H1 (cell line): ENCODE measurements around the gene LGI4. TPM values are rescaled to one million over a fixed set of nuclear protein-coding genes. Genes with fewer than 3 reads are reported as not detected.
A peak's percentile ranks its signal among the peaks of the same experiment; 100 is the strongest.

ENCODE experiments used
- CTCF ChIA-PET: fragments of 300-600 bp; sonication (Branson Sonifier 250); formaldehyde crosslinking; loops from one replicate; lab custom pipeline; 2021; ENCODE audit not compliant: partially characterized antibody; lab: Charles Lee
- POLR2A ChIA-PET: fragments of 300-600 bp; sonication (Branson Sonifier 250); formaldehyde crosslinking; loops from one replicate; lab custom pipeline; 2021; ENCODE audit warnings: inconsistent platforms; ENCODE audit not compliant: partially characterized antibody; lab: Charles Lee
- DNase-seq, 2 experiments: peaks; one replicate each; pipeline versions ENCODE4 v3.0.0 to v3.0.0-alpha.2; 2010 to 2022; ENCODE audit warnings: low spot score in 2 of 2, low read depth in 1 of 2, mixed read lengths in 1 of 2
- FAIRE-seq: peaks from 2 replicates; lab custom pipeline; 2011; peaks lifted over from hg19 to GRCh38; lab: Jason Lieb, UNC
- H2AFZ ChIP-seq: 2 replicates; pipeline ENCODE4 v1.8.1; 2012; ENCODE audit warnings: low read length, inconsistent platforms
- H2AK5ac ChIP-seq: 2 replicates; pipeline ENCODE4 v1.6.1; 2013; ENCODE audit warnings: low read depth, low read length
- H2BK120ac ChIP-seq: replicated peaks from 2 replicates; pipeline ENCODE3; 2013; ENCODE audit warnings: low read depth, low read length, inconsistent platforms
- H2BK12ac ChIP-seq: 2 replicates; pipeline ENCODE4 v1.6.1; 2013; ENCODE audit warnings: low read depth, low read length
- H2BK15ac ChIP-seq: 2 replicates; pipeline ENCODE4 v1.6.1; 2013; ENCODE audit warnings: low read length
- H2BK20ac ChIP-seq: 2 replicates; pipeline ENCODE4 v1.6.1; 2013; ENCODE audit warnings: low read length
- H2BK5ac ChIP-seq: 2 replicates; pipeline ENCODE4 v1.6.1; 2013; ENCODE audit warnings: low read depth, low read length
- H3K14ac ChIP-seq: 2 replicates; pipeline ENCODE4 v1.6.1; 2013; ENCODE audit warnings: inconsistent platforms; ENCODE audit not compliant: insufficient read length
- H3K18ac ChIP-seq: 2 replicates; pipeline ENCODE4 v1.6.1; 2013; ENCODE audit warnings: low read length; ENCODE audit errors: extremely low read depth
- H3K23ac ChIP-seq: 2 replicates; pipeline ENCODE4 v1.6.1; 2013; ENCODE audit warnings: inconsistent platforms; ENCODE audit not compliant: insufficient read length
- H3K23me2 ChIP-seq: 2 replicates; pipeline ENCODE4 v1.6.1; 2013; ENCODE audit warnings: low read depth, low read length
- H3K27ac ChIP-seq: 2 replicates; pipeline ENCODE4 v1.6.1; 2011; ENCODE audit warnings: low read depth, low read length, inconsistent platforms
- H3K27me3 ChIP-seq, 4 experiments: replicated peaks in 1 of 4; 1 replicate in 1 of 4; 2 replicates in 3 of 4; pipeline versions ENCODE4 v1.6.1 to v1.8.1; 2011 to 2013; ENCODE audit warnings: low read length in 3 of 4, mild to moderate bottlenecking in 3 of 4, inconsistent platforms in 2 of 4, mixed read lengths in 2 of 4, moderate library complexity in 1 of 4; ENCODE audit not compliant: control insufficient read depth in 3 of 4, insufficient read depth in 3 of 4; ENCODE audit errors: extremely low read depth in 1 of 4
- H3K36me3 ChIP-seq, 4 experiments: 2 replicates each; pipeline versions ENCODE4 v1.6.1 to v1.8.1; 2011 to 2013; ENCODE audit warnings: mild to moderate bottlenecking in 4 of 4, low read length in 3 of 4, moderate library complexity in 2 of 4, control low read depth in 1 of 4, inconsistent platforms in 1 of 4; ENCODE audit not compliant: insufficient read depth in 4 of 4, control insufficient read depth in 2 of 4
- H3K4ac ChIP-seq: replicated peaks from 2 replicates; pipeline ENCODE3; 2013; ENCODE audit warnings: low read length, low read depth, mixed read lengths, inconsistent platforms; ENCODE audit not compliant: insufficient read length
- H3K4me1 ChIP-seq, 4 experiments: replicated peaks in 1 of 4; 1 replicate in 1 of 4; 2 replicates in 3 of 4; pipeline versions ENCODE4 v1.6.1 to v1.8.1; 2011 to 2013; ENCODE audit warnings: low read length in 3 of 4, inconsistent platforms in 2 of 4, mixed read lengths in 1 of 4; ENCODE audit not compliant: insufficient read depth in 4 of 4, control insufficient read depth in 3 of 4
- H3K4me2 ChIP-seq, 2 experiments: 2 replicates each; pipeline versions ENCODE4 v1.6.1 to v1.8.1; 2011 to 2013; ENCODE audit warnings: low read depth in 2 of 2, low read length in 2 of 2, control low read depth in 1 of 2, inconsistent platforms in 1 of 2, mild to moderate bottlenecking in 1 of 2; ENCODE audit not compliant: insufficient read depth in 1 of 2
- H3K4me3 ChIP-seq, 4 experiments: fragments of 200-600, 300-600 bp in 1 of 4; sonication (generic), shearing (Covaris generic), sonication (Bioruptor Twin) in 1 of 4; 2 replicates each; pipeline versions ENCODE4 v1.5.1 to v1.8.1; 2011 to 2016; ENCODE audit warnings: low read length in 4 of 4, low read depth in 3 of 4, control low read depth in 2 of 4, inconsistent platforms in 2 of 4, mild to moderate bottlenecking in 2 of 4, mixed read lengths in 1 of 4, moderate library complexity in 1 of 4; ENCODE audit not compliant: insufficient read depth in 2 of 4; ENCODE audit errors: extremely low read depth in 1 of 4
- H3K56ac ChIP-seq: replicated peaks from 2 replicates; pipeline ENCODE3; 2013; ENCODE audit warnings: low read depth, mild to moderate bottlenecking, mixed read lengths, low read length, inconsistent platforms; ENCODE audit not compliant: insufficient read length
- H3K79me1 ChIP-seq: 2 replicates; pipeline ENCODE4 v1.6.1; 2013; ENCODE audit warnings: low read depth, low read length, control low read depth
- H3K79me2 ChIP-seq, 2 experiments: 2 replicates each; pipeline versions ENCODE4 v1.6.1 to v1.8.1; 2012 to 2013; ENCODE audit warnings: low read length in 2 of 2, mild to moderate bottlenecking in 2 of 2, inconsistent platforms in 1 of 2; ENCODE audit not compliant: insufficient read depth in 2 of 2, control insufficient read depth in 1 of 2
- H3K9ac ChIP-seq, 4 experiments: replicated peaks in 1 of 4; 1 replicate in 1 of 4; 2 replicates in 3 of 4; pipeline versions ENCODE4 v1.6.1 to v1.8.1; 2011 to 2013; ENCODE audit warnings: low read depth in 3 of 4, low read length in 3 of 4, control low read depth in 2 of 4, mild to moderate bottlenecking in 2 of 4, moderate library complexity in 2 of 4, inconsistent platforms in 1 of 4; ENCODE audit errors: extremely low read depth in 1 of 4
- H3K9me3 ChIP-seq, 2 experiments: 2 replicates each; pipeline versions ENCODE4 v1.6.1 to v1.8.1; 2012 to 2013; ENCODE audit warnings: mild to moderate bottlenecking in 2 of 2, moderate library complexity in 2 of 2, control low read depth in 1 of 2, inconsistent platforms in 1 of 2, low read depth in 1 of 2, low read length in 1 of 2, mixed read lengths in 1 of 2; ENCODE audit not compliant: insufficient read depth in 2 of 2
- H4K20me1 ChIP-seq, 2 experiments: replicated peaks in 1 of 2; 2 replicates each; pipeline versions ENCODE3 to v1.8.1; 2011 to 2013; ENCODE audit warnings: inconsistent platforms in 2 of 2, low read length in 2 of 2, mild to moderate bottlenecking in 1 of 2; ENCODE audit not compliant: insufficient read depth in 2 of 2, control insufficient read depth in 1 of 2
- H4K5ac ChIP-seq: 2 replicates; pipeline ENCODE4 v1.6.1; 2013; ENCODE audit warnings: low read length, low read depth, mixed read lengths, inconsistent platforms; ENCODE audit not compliant: insufficient read length
- H4K8ac ChIP-seq: 2 replicates; pipeline ENCODE4 v1.8.0; 2013; ENCODE audit warnings: mild to moderate bottlenecking, moderate library complexity, low read length, inconsistent platforms; ENCODE audit not compliant: insufficient read depth; ENCODE audit errors: extremely low read depth
- H4K91ac ChIP-seq: replicated peaks from 2 replicates; pipeline ENCODE3; 2013; ENCODE audit warnings: low read length, mixed read lengths, inconsistent platforms; ENCODE audit not compliant: insufficient read length
- ATF2 ChIP-seq: IDR thresholded peaks from 2 replicates; pipeline ENCODE4 v1.6.1; 2012; ENCODE audit warnings: low read length, inconsistent platforms
- BACH1 ChIP-seq: IDR thresholded peaks from 2 replicates; pipeline ENCODE4 v1.6.1; 2012; ENCODE audit warnings: low read length, improper control_type of control experiment
- CBX5 ChIP-seq: fragments of 300-800, 300-1000 bp; sonication (generic); IDR thresholded peaks from 2 replicates; pipeline ENCODE4 v1.7.1; 2016; ENCODE audit warnings: antibody characterized with exemption, low read length, low read depth
- CEBPB ChIP-seq: IDR thresholded peaks from 2 replicates; pipeline ENCODE4 v1.6.1; 2012; ENCODE audit warnings: low read depth, low read length
- EGR1 ChIP-seq: IDR thresholded peaks from 2 replicates; pipeline ENCODE4 v1.6.1; 2011; ENCODE audit warnings: low read depth, low read length, borderline replicate concordance
- HDAC6 ChIP-seq: IDR thresholded peaks from one replicate; pipeline ENCODE4 v1.7.1; 2012; ENCODE audit warnings: low read depth, mild to moderate bottlenecking, inconsistent platforms, low read length, moderate library complexity
- KDM4A ChIP-seq: IDR thresholded peaks from one replicate; pipeline ENCODE4 v1.7.1; 2012; ENCODE audit warnings: low read depth, mild to moderate bottlenecking, moderate library complexity, low read length, inconsistent platforms; ENCODE audit not compliant: severe bottlenecking
- RNF2 ChIP-seq: fragments of 200-900, 300-1000 bp; sonication (generic); IDR thresholded peaks from 2 replicates; pipeline ENCODE4 v1.7.1; 2016; ENCODE audit warnings: borderline replicate concordance, low read depth, mild to moderate bottlenecking, antibody characterized with exemption, low read length; ENCODE audit not compliant: poor library complexity, severe bottlenecking; ENCODE audit errors: missing control alignments
- SAP30 ChIP-seq: fragments of 300-600 bp; sonication (generic); IDR thresholded peaks from 2 replicates; pipeline ENCODE4 v1.7.1; 2012; ENCODE audit warnings: low read length, moderate library complexity, mild to moderate bottlenecking, inconsistent platforms; ENCODE audit not compliant: insufficient read depth, insufficient replicate concordance
- SUZ12 ChIP-seq: fragments of 200-600 bp; sonication (generic); IDR thresholded peaks from 2 replicates; pipeline ENCODE4 v1.6.1; 2012; ENCODE audit warnings: mild to moderate bottlenecking, inconsistent platforms, low read length, moderate library complexity, mixed read lengths
- TCF12 ChIP-seq: IDR thresholded peaks from 2 replicates; pipeline ENCODE4 v1.6.1; 2011; ENCODE audit warnings: low read depth, mild to moderate bottlenecking, low read length
- WGBS, 2 experiments: shearing (Covaris generic) in 1 of 2; methylation state at CpG; one replicate each; pipeline versions ENCODE4 v1.1.6 to v1.1.7; 2013 to 2015; ENCODE audit warnings: low lambda C conversion rate in 2 of 2, mixed read lengths in 2 of 2, inconsistent platforms in 1 of 2, low coverage in 1 of 2, missing lambda C conversion rate in 1 of 2; ENCODE audit not compliant: insufficient replicate concordance in 2 of 2, insufficient coverage in 1 of 2, insufficient read length in 1 of 2; ENCODE audit errors: extremely low coverage in 1 of 2, missing lambda C conversion rate in 1 of 2; 5-methylcytosine and 5-hydroxymethylcytosine counted together
- polyA plus RNA-seq, 7 experiments: library from polyadenylated mRNA; depleted of rRNA in 3 of 7; stranded (reverse) in 5 of 7; unstranded in 2 of 7; fragments of >200 nt in 5 of 7; fragments of 200-250 nt in 2 of 7; gene quantifications; 1 replicate in 5 of 7; 2 replicates in 1 of 7; 4 replicates in 1 of 7; pipeline versions ENCODE4 v1.2.1 to v1.2.3, GENCODE V29; 2011 to 2013; ENCODE audit warnings: missing spikeins in 2 of 7, mixed read lengths in 2 of 7
- total RNA-seq: library from RNA; stranded (reverse); fragmentation: NEBNext Ultra II Directional; extraction: Animal tissue kit (Norgen Biotek cat#: 25700); gene quantifications from 2 replicates; pipeline ENCODE4 v1.2.1, GENCODE V29; 2021

LGI4 gene
- total and polyA plus RNA-seq, 2 of the 8 experiments (the other 6 are each of a cell fraction or from before 2014, with no cell fraction given), result 2.0 to 8.2 TPM

GRCh38 chr19:35155441-35155840, 20.6 kb upstream of the LGI4 start:
- Histone ChIP-seq H2BK120ac (no peak overlapping the region), H3K79me2 (peaks cover 0 to 11% of the 10 kb centered on the region in 2 experiments; a peak in 1 of 4 replicates), H3K4me3 (peak overlapping the region; percentile 68 to 80 (median 74)), H2BK5ac (no peak overlapping the region), H3K79me1 (peaks cover 6% of the 10 kb centered on the region), H4K91ac (no peak overlapping the region), H3K27ac (0 out of 2 replicates have a peak overlapping the region, but pooled peaks have one; percentile 21), H3K9me3 (no peaks in the 10 kb centered on the region), H2BK20ac (no peak overlapping the region), H3K23me2 (peaks cover 9% of the 10 kb centered on the region; the same call in 1 of the 2 replicates), H3K36me3 (peaks cover 2 to 25% (median 10%) of the 10 kb centered on the region in 4 experiments; a peak in 6 of 8 replicates), H4K20me1 (peaks cover 1 to 5% of the 10 kb centered on the region in 2 experiments), H4K8ac (no peak overlapping the region), H3K56ac (no peak overlapping the region), H3K4me2 (peak overlapping the region; percentile 82 to 91), H2AFZ (no peak overlapping the region), H3K9ac (peak overlapping the region in 1 of 4 experiments; percentile 27; a peak in 2 of 7 replicates), H3K23ac (no peak overlapping the region), H3K4me1 (peaks cover 4 to 26% (median 19%) of the 10 kb centered on the region in 4 experiments), H2BK15ac (no peak overlapping the region), H4K5ac (no peak overlapping the region), H3K14ac (no peak overlapping the region), H2AK5ac (no peak overlapping the region), H3K27me3 (peaks cover 0 to 5% (median 3%) of the 10 kb centered on the region in 4 experiments; a peak in 3 of 7 replicates), H3K4ac (no peak overlapping the region), H2BK12ac (no peak overlapping the region), H3K18ac (peak overlapping the region; percentile 95)
- ChIA-PET CTCF (interaction anchor here (1.8 to 4.3 kb wide), 4 partner anchors 10 to 56 kb away, joined by 4 to 60 read pairs (median 10); partner anchors contain the start of gene FXYD7), POLR2A (interaction anchor here (1.2 to 5.6 kb wide), 6 partner anchors 11 to 88 kb away, joined by 3 to 67 read pairs (median 7); partner anchors contain the start of gene FXYD7)
- 39% methylated on average over 16 of the region's 17 CpGs; no CpG with 5 or more reads in 1 of the 2 experiments for WGBS, 2 experiments
- no peak for FAIRE-seq
- DNase-seq, result no peak
- TF ChIP-seq BACH1, result no peak
- TF ChIP-seq RNF2, result no peak
- no peak for TF ChIP-seq EGR1
- TF ChIP-seq SUZ12, result no peak
- no peak for TF ChIP-seq TCF12
- TF ChIP-seq CBX5, result no peak
- no peak for TF ChIP-seq HDAC6
- TF ChIP-seq KDM4A, result no peak
- TF ChIP-seq CEBPB, result no peak
- TF ChIP-seq SAP30, result no peak
- no peak for TF ChIP-seq ATF2
